ENCODE results near the gene CIB4.

CIB4 gene

DNA sequence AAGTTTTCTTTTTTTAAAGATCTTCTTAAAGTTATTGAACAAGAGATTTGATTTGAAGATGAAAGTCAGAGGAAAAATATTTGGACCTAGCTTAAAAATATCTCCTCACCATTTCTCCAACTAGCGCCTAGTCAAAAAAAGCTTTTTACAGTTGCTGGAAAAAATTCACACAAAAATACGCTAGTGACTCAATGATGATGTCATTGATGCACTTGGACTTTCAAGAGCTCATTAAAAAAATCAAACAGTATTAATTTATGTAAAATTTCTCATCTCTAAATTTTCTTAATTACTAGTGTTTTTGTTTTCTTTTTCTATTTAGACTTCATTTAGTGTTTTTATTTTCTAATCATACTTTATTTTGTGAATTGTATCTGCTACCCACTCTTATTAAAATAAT is 41.8 kb downstream of the CIB4 start:
- H3K27ac ChIP-seq (ENCODE audit: low read depth, low read length): no peak overlapping the region
- no peaks in the 10 kb centered on the region for H3K36me3 ChIP-seq (ENCODE audit: control insufficient read depth in 5 of 5, insufficient read depth in 5 of 5, low read length in 5 of 5)
- no peaks in the 10 kb centered on the region for H3K9me3 ChIP-seq (ENCODE audit: control insufficient read depth in 5 of 5, low read length in 5 of 5)
- H3K4me1 ChIP-seq (ENCODE audit: control insufficient read depth in 5 of 5, insufficient read depth in 5 of 5, low read length in 5 of 5): peaks cover 0 to 6% (median 0%) of the 10 kb centered on the region in 5 donors
- H3K27me3 ChIP-seq (ENCODE audit: control insufficient read depth in 5 of 5, insufficient read depth in 4 of 5, low read length in 5 of 5): peaks cover 11 to 21% (median 18%) of the 10 kb centered on the region in 5 donors
- H3K4me3 ChIP-seq (ENCODE audit: low read depth in 1 of 5, low read length in 5 of 5): no peak overlapping the region
- no peak overlapping the region for H3K9ac ChIP-seq (ENCODE audit: low read length in 5 of 5)

DNA sequence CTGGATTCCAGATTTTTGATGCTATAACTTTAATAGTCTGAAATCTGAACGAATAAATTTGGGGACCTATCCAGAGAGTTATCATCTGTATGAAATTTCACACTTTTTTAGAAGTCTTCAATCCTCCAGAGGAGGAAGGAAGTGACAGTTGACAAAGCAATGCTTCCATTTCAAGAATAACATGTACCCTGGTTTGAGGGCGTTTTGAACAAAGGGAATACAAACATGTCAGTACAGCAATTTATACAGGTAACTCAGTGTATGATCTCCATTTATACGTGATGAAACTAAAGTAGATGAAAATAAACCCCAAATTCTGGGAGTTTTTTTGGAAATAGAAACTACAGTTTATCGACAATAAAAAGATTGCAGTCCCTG is 42.2 kb downstream of the CIB4 start:
- Histone ChIP-seq H3K36me3 (ENCODE audit: control insufficient read depth in 5 of 5, insufficient read depth in 5 of 5, low read length in 5 of 5) (no peaks in the 10 kb centered on the region), H3K4me1 (ENCODE audit: control insufficient read depth in 5 of 5, insufficient read depth in 5 of 5, low read length in 5 of 5) (peaks cover 0 to 6% (median 0%) of the 10 kb centered on the region in 5 donors), H3K9ac (ENCODE audit: low read length in 5 of 5) (no peak overlapping the region), H3K27me3 (ENCODE audit: control insufficient read depth in 5 of 5, insufficient read depth in 4 of 5, low read length in 5 of 5) (peaks cover 14 to 23% (median 19%) of the 10 kb centered on the region in 5 donors), H3K9me3 (ENCODE audit: control insufficient read depth in 5 of 5, low read length in 5 of 5) (no peaks in the 10 kb centered on the region), H3K4me3 (ENCODE audit: low read depth in 1 of 5, low read length in 5 of 5) (no peak overlapping the region), H3K27ac (ENCODE audit: low read depth, low read length) (no peak overlapping the region)

DNA sequence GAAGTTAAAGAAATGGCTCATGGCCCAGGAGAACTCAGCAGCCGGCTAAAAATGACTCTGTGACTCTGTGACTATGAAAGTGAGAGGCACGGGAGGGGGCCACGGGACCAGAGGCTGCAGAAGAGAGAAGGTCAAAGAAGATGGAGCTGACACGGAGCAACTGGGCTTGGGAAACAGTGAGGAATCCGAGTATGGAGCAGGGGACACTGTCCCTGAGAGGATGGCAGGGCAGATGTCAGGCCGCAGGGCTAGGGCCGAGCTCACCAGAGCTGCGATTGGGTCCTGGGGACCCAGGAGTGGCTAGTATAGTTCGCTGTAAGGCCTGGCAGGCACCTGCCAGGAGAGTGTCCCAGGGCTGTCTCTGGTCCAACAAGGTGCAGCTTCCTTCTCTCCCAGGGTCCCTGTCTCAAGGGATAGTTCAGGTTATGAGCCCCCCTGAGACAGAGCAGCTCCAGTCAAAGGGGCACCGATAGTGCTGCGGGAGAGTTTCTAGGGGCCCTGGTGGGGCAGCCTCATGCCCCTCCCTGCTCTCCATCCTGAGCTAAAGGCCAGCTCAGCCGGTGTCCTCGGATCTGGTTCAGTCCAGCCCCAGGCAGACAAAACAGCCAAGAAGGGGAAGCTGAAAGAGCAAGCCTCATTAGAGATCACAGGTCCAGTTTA is 42.7 kb downstream of the CIB4 start:
- no peak overlapping the region for H3K9ac ChIP-seq (ENCODE audit: low read length in 5 of 5)
- no peak overlapping the region for H3K27ac ChIP-seq (ENCODE audit: low read depth, low read length)
- H3K4me1 ChIP-seq (ENCODE audit: control insufficient read depth in 5 of 5, insufficient read depth in 5 of 5, low read length in 5 of 5): peaks cover 0 to 6% (median 0%) of the 10 kb centered on the region in 5 donors
- no peaks in the 10 kb centered on the region for H3K9me3 ChIP-seq (ENCODE audit: control insufficient read depth in 5 of 5, low read length in 5 of 5)
- no peaks in the 10 kb centered on the region for H3K36me3 ChIP-seq (ENCODE audit: control insufficient read depth in 5 of 5, insufficient read depth in 5 of 5, low read length in 5 of 5)
- H3K4me3 ChIP-seq (ENCODE audit: low read depth in 1 of 5, low read length in 5 of 5): no peak overlapping the region
- H3K27me3 ChIP-seq (ENCODE audit: control insufficient read depth in 5 of 5, insufficient read depth in 4 of 5, low read length in 5 of 5): peaks cover 14 to 25% (median 19%) of the 10 kb centered on the region in 5 donors

DNA sequence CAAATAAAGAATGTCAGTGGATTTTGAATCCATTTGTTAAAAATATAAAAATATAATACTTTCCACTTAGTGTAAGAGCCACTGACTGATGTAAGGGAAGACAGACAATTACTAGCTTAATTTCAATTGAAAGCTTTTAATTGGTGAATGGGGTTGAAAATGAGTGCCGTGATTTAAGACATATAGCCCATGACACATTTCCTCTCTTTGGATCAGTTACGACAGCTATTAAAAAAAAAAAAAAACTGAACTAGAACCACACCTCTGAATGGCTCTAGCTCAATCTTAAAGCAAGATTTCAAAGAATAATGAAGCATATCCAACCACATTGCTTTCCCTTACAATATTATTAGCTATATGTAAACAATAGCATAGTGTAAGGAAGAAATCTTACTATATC is 44.0 kb downstream of the CIB4 start:
- Histone ChIP-seq H3K9ac (ENCODE audit: low read length in 5 of 5) (no peak overlapping the region), H3K9me3 (ENCODE audit: control insufficient read depth in 5 of 5, low read length in 5 of 5) (no peaks in the 10 kb centered on the region), H3K27me3 (ENCODE audit: control insufficient read depth in 5 of 5, insufficient read depth in 4 of 5, low read length in 5 of 5) (peaks cover 14 to 25% (median 19%) of the 10 kb centered on the region in 5 donors), H3K4me1 (ENCODE audit: control insufficient read depth in 5 of 5, insufficient read depth in 5 of 5, low read length in 5 of 5) (peaks cover 0 to 6% (median 0%) of the 10 kb centered on the region in 5 donors), H3K4me3 (ENCODE audit: low read depth in 1 of 5, low read length in 5 of 5) (no peak overlapping the region), H3K36me3 (ENCODE audit: control insufficient read depth in 5 of 5, insufficient read depth in 5 of 5, low read length in 5 of 5) (no peaks in the 10 kb centered on the region), H3K27ac (ENCODE audit: low read depth, low read length) (no peak overlapping the region)

DNA sequence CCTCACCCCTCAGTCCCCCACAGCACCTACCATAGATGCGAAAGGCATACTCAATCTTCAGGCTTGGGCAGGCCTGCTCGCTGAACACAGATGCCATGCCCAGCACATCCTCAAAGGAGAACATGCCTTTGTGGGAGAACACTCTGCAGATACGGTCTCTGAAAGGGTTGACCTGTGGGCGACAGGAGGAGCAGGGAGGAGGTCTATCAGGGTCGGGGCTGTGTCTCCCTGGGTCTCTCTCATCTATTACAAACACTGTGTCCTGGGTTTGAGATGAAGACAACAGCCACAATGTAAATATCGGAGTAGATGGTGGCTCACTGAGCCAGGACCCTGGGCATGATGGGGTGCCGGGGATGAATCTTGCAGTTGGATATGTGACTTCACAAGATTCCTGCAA is 46.0 kb downstream of the CIB4 start:
- no peak overlapping the region for H3K9ac ChIP-seq (ENCODE audit: low read length in 5 of 5)
- peaks cover 0 to 6% (median 0%) of the 10 kb centered on the region in 5 donors for H3K4me1 ChIP-seq (ENCODE audit: control insufficient read depth in 5 of 5, insufficient read depth in 5 of 5, low read length in 5 of 5)
- H3K36me3 ChIP-seq (ENCODE audit: control insufficient read depth in 5 of 5, insufficient read depth in 5 of 5, low read length in 5 of 5): no peaks in the 10 kb centered on the region
- H3K27ac ChIP-seq (ENCODE audit: low read depth, low read length): no peak overlapping the region
- H3K4me3 ChIP-seq (ENCODE audit: low read depth in 1 of 5, low read length in 5 of 5): no peak overlapping the region
- H3K27me3 ChIP-seq (ENCODE audit: control insufficient read depth in 5 of 5, insufficient read depth in 4 of 5, low read length in 5 of 5): peaks cover 14 to 25% (median 19%) of the 10 kb centered on the region in 5 donors
- H3K9me3 ChIP-seq (ENCODE audit: control insufficient read depth in 5 of 5, low read length in 5 of 5): no peaks in the 10 kb centered on the region

DNA sequence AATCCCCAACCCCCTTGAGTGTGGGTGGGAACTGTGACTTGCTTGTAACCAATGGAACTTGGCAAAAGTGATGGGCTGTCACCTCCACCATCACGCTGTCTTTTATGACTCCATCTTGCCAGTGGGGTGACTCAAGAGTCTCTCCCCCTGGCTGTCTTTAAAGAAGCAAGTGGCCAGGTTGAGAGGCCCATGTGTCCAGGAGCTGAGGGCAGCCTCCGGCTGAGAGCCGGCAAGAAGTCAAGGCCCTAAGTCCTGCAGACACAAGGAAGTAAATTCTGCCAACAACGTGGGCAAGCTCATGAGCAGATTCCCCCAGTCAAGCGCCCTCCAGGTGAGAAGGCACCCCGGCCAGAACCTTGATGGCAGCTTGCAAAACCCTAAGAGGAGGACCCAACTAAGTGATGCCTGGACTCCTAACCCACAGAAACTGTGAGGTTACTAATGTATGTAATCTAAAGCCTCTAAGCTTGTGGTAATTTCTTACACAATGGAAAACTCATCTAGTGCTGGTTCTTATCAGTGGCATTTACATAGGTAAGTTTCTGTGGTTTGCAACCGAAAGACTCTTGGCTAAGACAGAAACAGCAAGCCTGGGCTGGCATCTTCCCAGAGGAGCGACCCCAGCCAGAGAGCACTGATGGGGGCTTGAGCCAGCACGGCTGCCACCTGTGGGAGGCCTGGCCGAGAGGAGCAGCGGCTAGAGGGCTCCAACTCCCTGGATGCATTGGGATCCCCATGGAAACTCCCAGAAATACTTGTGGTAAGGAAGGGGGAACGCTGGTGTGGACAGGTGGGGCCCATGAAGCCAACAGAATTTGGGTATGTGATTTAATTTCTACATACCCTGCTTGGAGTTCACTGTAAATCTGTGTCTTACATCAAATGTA is 49.3 kb downstream of the CIB4 start:
- H3K27ac ChIP-seq (ENCODE audit: low read depth, low read length): no peak overlapping the region
- H3K27me3 ChIP-seq (ENCODE audit: control insufficient read depth in 5 of 5, insufficient read depth in 4 of 5, low read length in 5 of 5): peaks cover 8 to 28% (median 15%) of the 10 kb centered on the region in 5 donors
- H3K4me1 ChIP-seq (ENCODE audit: control insufficient read depth in 5 of 5, insufficient read depth in 5 of 5, low read length in 5 of 5): peaks cover 0 to 6% (median 0%) of the 10 kb centered on the region in 5 donors
- H3K9ac ChIP-seq (ENCODE audit: low read length in 5 of 5): no peak overlapping the region
- H3K4me3 ChIP-seq (ENCODE audit: low read depth in 1 of 5, low read length in 5 of 5): no peak overlapping the region
- H3K36me3 ChIP-seq (ENCODE audit: control insufficient read depth in 5 of 5, insufficient read depth in 5 of 5, low read length in 5 of 5): no peaks in the 10 kb centered on the region
- no peaks in the 10 kb centered on the region for H3K9me3 ChIP-seq (ENCODE audit: control insufficient read depth in 5 of 5, low read length in 5 of 5)

DNA sequence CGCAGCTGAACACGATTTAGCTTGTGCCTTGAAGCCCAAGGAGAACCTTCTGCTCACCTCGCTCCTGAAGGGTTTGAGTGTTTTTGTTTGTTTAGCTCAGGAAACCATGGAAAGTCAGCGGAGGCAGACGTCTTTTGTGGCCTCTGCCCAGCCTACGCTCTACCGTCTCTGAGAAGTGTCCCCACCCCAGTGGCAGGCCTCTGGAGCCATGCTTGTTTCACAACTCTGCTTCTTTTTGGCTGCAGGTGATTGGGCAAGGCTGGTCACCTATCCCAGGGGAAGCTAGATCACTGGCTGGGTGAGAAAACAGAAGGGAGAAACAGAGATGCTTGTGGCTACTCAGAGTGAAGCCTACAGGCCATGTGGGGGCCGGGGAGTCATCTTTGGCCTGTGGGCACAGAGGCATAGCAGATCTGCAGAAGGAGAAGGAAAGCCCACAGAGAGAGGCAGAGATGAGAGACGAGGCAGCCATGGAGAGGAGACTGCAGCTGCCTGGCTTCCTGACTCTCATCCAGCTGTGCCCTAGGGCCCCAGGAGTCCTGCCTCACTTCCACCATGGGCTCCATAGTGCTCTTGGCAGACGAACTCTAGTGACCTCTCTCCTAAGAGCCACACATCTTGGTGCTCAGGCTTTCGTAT is 50.1 kb downstream of the CIB4 start:
- Histone ChIP-seq H3K27ac (ENCODE audit: low read depth, low read length) (no peak overlapping the region), H3K27me3 (ENCODE audit: control insufficient read depth in 5 of 5, insufficient read depth in 4 of 5, low read length in 5 of 5) (peaks cover 9 to 30% (median 18%) of the 10 kb centered on the region in 5 donors), H3K9ac (ENCODE audit: low read length in 5 of 5) (no peak overlapping the region), H3K36me3 (ENCODE audit: control insufficient read depth in 5 of 5, insufficient read depth in 5 of 5, low read length in 5 of 5) (no peaks in the 10 kb centered on the region), H3K4me1 (ENCODE audit: control insufficient read depth in 5 of 5, insufficient read depth in 5 of 5, low read length in 5 of 5) (peaks cover 0 to 4% (median 0%) of the 10 kb centered on the region in 5 donors), H3K4me3 (ENCODE audit: low read depth in 1 of 5, low read length in 5 of 5) (no peak overlapping the region), H3K9me3 (ENCODE audit: control insufficient read depth in 5 of 5, low read length in 5 of 5) (no peaks in the 10 kb centered on the region)

DNA sequence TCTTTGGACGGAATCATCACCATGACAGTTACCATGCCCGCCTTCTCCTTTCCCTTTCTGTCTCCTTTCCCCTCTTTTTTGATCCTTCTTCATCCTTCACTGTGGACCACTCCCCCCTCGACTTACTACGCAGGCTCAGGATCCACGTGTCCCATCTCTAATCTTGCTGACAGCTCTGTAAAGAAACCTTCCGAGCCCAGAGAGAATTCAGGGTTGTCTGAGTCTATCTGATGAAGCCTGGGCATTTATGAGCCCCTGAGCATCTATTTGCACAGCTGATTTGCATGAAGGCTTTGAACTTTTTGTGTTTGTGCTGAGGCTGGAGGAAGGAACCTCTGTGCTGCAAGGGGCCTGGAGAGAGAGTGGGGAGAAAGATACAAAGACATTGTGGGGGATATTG is 50.7 kb downstream of the CIB4 start:
- H3K27me3 ChIP-seq (ENCODE audit: control insufficient read depth in 5 of 5, insufficient read depth in 4 of 5, low read length in 5 of 5): peaks cover 11 to 33% (median 18%) of the 10 kb centered on the region in 5 donors
- no peak overlapping the region for H3K27ac ChIP-seq (ENCODE audit: low read depth, low read length)
- no peaks in the 10 kb centered on the region for H3K4me1 ChIP-seq (ENCODE audit: control insufficient read depth in 5 of 5, insufficient read depth in 5 of 5, low read length in 5 of 5)
- no peaks in the 10 kb centered on the region for H3K36me3 ChIP-seq (ENCODE audit: control insufficient read depth in 5 of 5, insufficient read depth in 5 of 5, low read length in 5 of 5)
- H3K4me3 ChIP-seq (ENCODE audit: low read depth in 1 of 5, low read length in 5 of 5): no peak overlapping the region
- no peak overlapping the region for H3K9ac ChIP-seq (ENCODE audit: low read length in 5 of 5)
- no peaks in the 10 kb centered on the region for H3K9me3 ChIP-seq (ENCODE audit: control insufficient read depth in 5 of 5, low read length in 5 of 5)

DNA sequence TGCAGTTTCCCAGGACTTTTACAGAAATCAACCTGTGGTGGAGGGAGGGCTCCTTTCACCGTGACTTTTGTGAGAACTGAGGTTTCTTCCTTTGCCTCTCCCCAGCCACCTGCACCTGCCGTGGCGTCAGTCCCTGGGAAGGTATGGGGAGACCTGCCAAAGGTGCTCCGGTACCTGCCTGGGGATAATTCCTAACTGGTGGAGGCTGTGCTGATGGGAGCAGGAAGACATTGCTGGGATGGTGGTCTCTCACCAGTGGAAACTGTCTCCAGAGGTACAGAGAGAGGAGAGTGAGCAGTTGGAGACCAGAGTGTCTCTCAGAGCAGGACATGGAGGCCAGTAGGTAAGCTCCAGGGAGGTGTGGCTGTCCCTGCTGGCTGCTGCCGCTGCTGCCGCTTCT is 52.6 kb downstream of the CIB4 start:
- Histone ChIP-seq H3K4me1 (ENCODE audit: control insufficient read depth in 5 of 5, insufficient read depth in 5 of 5, low read length in 5 of 5) (no peaks in the 10 kb centered on the region), H3K27me3 (ENCODE audit: control insufficient read depth in 5 of 5, insufficient read depth in 4 of 5, low read length in 5 of 5) (peaks cover 3 to 29% (median 24%) of the 10 kb centered on the region in 5 donors), H3K4me3 (ENCODE audit: low read depth in 1 of 5, low read length in 5 of 5) (no peak overlapping the region), H3K27ac (ENCODE audit: low read depth, low read length) (no peak overlapping the region), H3K36me3 (ENCODE audit: control insufficient read depth in 5 of 5, insufficient read depth in 5 of 5, low read length in 5 of 5) (no peaks in the 10 kb centered on the region), H3K9me3 (ENCODE audit: control insufficient read depth in 5 of 5, low read length in 5 of 5) (no peaks in the 10 kb centered on the region), H3K9ac (ENCODE audit: low read length in 5 of 5) (no peak overlapping the region)

DNA sequence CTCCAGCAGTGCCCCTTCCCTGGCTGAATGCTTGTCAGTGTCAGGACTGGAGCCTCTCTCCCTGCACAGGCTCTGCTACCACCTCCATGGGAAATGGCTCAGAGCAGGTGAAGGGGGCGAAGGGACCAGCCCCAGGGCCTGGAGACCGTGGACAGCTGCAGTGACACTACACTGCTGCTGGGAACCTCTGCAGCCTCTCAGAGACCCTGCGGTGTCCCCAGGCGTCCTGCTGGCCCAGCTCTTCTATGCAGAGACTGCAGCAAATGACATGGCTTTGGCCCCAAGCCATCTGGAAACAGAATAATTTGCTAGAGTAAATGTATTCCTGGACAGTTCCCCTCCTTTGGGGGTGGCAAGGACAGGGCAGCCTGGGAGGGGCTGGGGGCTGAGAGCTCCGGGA is 53.2 kb downstream of the CIB4 start:
- Histone ChIP-seq H3K27me3 (ENCODE audit: control insufficient read depth in 5 of 5, insufficient read depth in 4 of 5, low read length in 5 of 5) (peaks cover 8 to 33% (median 27%) of the 10 kb centered on the region in 5 donors), H3K9ac (ENCODE audit: low read length in 5 of 5) (no peak overlapping the region), H3K9me3 (ENCODE audit: control insufficient read depth in 5 of 5, low read length in 5 of 5) (no peaks in the 10 kb centered on the region), H3K36me3 (ENCODE audit: control insufficient read depth in 5 of 5, insufficient read depth in 5 of 5, low read length in 5 of 5) (no peaks in the 10 kb centered on the region), H3K4me1 (ENCODE audit: control insufficient read depth in 5 of 5, insufficient read depth in 5 of 5, low read length in 5 of 5) (no peaks in the 10 kb centered on the region), H3K4me3 (ENCODE audit: low read depth in 1 of 5, low read length in 5 of 5) (no peak overlapping the region), H3K27ac (ENCODE audit: low read depth, low read length) (no peak overlapping the region)
